ENCODE results near the gene PLK3. TPM values are rescaled to one million over a fixed set of nuclear protein-coding genes. Genes with fewer than 3 reads are reported as not detected.

Gene PLK3
- total and polyA plus RNA-seq, 9 of the 15 experiments (the other 6 are each of a cell fraction or from before 2014, with no cell fraction given): 0.52 to 22.7 (median 11.0) TPM

DNA sequence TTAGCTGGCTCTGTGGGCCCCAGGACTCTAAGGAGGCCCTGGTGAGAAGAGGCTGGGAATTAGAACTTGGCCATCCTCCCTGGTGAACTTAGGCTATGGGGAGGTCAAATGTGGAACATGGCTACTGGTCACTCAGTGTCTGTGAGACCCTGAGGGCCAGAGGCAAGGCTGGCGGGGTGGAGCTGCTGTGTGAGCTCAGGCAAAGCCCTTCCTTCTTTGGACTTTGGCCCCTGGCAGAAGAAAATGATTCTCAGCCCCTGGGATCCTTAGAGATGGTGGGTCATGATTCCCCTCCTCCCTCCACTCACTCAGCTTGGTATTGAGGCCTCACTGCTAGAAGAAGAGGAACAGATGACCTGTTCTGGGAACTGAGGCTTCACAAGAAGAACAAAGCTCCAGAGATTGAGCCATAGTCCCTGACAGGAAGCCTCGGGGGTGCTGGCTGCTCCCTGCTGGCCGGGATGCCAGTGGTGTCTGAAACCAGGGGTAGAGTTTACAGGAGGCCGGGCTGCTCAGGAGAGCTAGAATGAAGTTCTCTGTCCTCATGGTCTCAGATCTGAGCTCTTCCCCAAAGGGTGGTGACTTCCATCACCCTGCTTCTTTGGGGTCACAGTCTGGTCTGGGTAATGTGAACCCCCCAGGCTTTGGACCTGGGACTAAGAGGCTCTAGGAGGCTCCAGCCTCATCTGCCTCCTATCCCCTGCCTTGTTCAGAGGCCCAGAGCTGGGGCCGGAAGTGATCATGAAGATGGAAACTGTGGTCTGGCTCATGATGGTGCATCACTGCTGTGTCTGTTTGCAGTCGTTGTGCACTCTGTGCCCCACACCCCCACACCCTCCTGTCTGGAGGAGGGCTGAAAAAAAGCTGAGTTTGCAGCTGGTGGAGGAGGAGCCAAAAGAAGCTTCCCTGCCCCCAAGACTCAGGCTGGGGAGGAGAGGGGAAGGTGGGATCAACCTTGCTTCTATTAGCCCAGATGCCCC, 9.1 kb downstream of the PLK3 start (continued):
- TF ChIP-seq, protein P1, sequence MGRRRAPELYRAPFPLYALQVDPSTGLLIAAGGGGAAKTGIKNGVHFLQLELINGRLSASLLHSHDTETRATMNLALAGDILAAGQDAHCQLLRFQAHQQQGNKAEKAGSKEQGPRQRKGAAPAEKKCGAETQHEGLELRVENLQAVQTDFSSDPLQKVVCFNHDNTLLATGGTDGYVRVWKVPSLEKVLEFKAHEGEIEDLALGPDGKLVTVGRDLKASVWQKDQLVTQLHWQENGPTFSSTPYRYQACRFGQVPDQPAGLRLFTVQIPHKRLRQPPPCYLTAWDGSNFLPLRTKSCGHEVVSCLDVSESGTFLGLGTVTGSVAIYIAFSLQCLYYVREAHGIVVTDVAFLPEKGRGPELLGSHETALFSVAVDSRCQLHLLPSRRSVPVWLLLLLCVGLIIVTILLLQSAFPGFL (CRISPR knock-in tag; IDR thresholded peaks at IDR 0.05): no peak
- TF ChIP-seq SPI1 (IDR thresholded peaks at IDR 0.05; ENCODE audit: borderline replicate concordance, low read depth, low read length) (no peak; the same call in 1 of the 2 replicates), SRSF9 (IDR thresholded peaks at IDR 0.05; ENCODE audit: borderline replicate concordance, low read depth, low read length) (no peak), ARNT (IDR thresholded peaks at IDR 0.05) (no peak), FOXJ2 (tag; IDR thresholded peaks at IDR 0.05) (no peak), ASH1L (IDR thresholded peaks at IDR 0.05; ENCODE audit: borderline replicate concordance, low read depth, partially characterized antibody) (no peak), ZSCAN32 (CRISPR knock-in tag; IDR thresholded peaks at IDR 0.05) (no peak), CBX2 (IDR thresholded peaks at IDR 0.05; ENCODE audit: insufficient read depth, low read length, poor library complexity, severe bottlenecking) (no peak), ZNF583 (CRISPR knock-in tag; IDR thresholded peaks at IDR 0.05) (no peak; the same call in 1 of the 2 replicates), ZNF175 (CRISPR knock-in tag; IDR thresholded peaks at IDR 0.05; ENCODE audit: low read depth) (no peak; the same call in 1 of the 2 replicates), ZNF764 (CRISPR knock-in tag; IDR thresholded peaks at IDR 0.05; ENCODE audit: low read depth) (no peak), SIN3B (IDR thresholded peaks at IDR 0.05; ENCODE audit: low read depth) (no peak), LCOR (CRISPR knock-in tag; IDR thresholded peaks at IDR 0.05) (no peak), PRPF4 (IDR thresholded peaks at IDR 0.05; ENCODE audit: insufficient read depth, low read depth, low read length, poor library complexity, severe bottlenecking) (no peak)
- TF ChIP-seq, protein P2, sequence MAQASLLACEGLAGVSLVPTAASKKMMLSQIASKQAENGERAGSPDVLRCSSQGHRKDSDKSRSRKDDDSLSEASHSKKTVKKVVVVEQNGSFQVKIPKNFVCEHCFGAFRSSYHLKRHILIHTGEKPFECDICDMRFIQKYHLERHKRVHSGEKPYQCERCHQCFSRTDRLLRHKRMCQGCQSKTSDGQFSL (CRISPR knock-in tag; IDR thresholded peaks at IDR 0.05): peak; percentile 67; the same call in 1 of the 2 replicates
- TF ChIP-seq, protein P2 (tag; IDR thresholded peaks at IDR 0.05): 0 out of 4 replicates have a peak, but pooled peaks of 1 of the 2 experiments have one; percentile 12
- TF ChIP-seq, protein P3, sequence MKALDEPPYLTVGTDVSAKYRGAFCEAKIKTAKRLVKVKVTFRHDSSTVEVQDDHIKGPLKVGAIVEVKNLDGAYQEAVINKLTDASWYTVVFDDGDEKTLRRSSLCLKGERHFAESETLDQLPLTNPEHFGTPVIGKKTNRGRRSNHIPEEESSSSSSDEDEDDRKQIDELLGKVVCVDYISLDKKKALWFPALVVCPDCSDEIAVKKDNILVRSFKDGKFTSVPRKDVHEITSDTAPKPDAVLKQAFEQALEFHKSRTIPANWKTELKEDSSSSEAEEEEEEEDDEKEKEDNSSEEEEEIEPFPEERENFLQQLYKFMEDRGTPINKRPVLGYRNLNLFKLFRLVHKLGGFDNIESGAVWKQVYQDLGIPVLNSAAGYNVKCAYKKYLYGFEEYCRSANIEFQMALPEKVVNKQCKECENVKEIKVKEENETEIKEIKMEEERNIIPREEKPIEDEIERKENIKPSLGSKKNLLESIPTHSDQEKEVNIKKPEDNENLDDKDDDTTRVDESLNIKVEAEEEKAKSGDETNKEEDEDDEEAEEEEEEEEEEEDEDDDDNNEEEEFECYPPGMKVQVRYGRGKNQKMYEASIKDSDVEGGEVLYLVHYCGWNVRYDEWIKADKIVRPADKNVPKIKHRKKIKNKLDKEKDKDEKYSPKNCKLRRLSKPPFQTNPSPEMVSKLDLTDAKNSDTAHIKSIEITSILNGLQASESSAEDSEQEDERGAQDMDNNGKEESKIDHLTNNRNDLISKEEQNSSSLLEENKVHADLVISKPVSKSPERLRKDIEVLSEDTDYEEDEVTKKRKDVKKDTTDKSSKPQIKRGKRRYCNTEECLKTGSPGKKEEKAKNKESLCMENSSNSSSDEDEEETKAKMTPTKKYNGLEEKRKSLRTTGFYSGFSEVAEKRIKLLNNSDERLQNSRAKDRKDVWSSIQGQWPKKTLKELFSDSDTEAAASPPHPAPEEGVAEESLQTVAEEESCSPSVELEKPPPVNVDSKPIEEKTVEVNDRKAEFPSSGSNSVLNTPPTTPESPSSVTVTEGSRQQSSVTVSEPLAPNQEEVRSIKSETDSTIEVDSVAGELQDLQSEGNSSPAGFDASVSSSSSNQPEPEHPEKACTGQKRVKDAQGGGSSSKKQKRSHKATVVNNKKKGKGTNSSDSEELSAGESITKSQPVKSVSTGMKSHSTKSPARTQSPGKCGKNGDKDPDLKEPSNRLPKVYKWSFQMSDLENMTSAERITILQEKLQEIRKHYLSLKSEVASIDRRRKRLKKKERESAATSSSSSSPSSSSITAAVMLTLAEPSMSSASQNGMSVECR (CRISPR knock-in tag; IDR thresholded peaks at IDR 0.05): 0 out of 2 replicates have a peak, but pooled peaks have one; percentile 15
- TF ChIP-seq, protein P4, sequence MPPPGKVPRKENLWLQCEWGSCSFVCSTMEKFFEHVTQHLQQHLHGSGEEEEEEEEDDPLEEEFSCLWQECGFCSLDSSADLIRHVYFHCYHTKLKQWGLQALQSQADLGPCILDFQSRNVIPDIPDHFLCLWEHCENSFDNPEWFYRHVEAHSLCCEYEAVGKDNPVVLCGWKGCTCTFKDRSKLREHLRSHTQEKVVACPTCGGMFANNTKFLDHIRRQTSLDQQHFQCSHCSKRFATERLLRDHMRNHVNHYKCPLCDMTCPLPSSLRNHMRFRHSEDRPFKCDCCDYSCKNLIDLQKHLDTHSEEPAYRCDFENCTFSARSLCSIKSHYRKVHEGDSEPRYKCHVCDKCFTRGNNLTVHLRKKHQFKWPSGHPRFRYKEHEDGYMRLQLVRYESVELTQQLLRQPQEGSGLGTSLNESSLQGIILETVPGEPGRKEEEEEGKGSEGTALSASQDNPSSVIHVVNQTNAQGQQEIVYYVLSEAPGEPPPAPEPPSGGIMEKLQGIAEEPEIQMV (tag; conservative IDR thresholded peaks at IDR 0.05; ENCODE audit: low read depth): no peak
